HCT116 (cell line): ENCODE data around the gene COL7A1.
A peak's percentile ranks its signal among the peaks of the same experiment; 100 is the strongest.

ENCODE experiments used
- EZH2 ChIP-seq: fragments of 200-600 bp; sonication (generic); IDR thresholded peaks from 2 replicates; pipeline ENCODE4 v1.6.1; 2017; ENCODE audit warnings: antibody characterized with exemption, mixed run types
- POLR2A ChIP-seq: IDR thresholded peaks from 2 replicates; pipeline ENCODE4 v1.7.0; 2011; ENCODE audit warnings: borderline replicate concordance; ENCODE audit not compliant: insufficient read depth, insufficient read length; ENCODE audit errors: extremely low read depth
- POLR2AphosphoS5 ChIP-seq: IDR thresholded peaks from 2 replicates; pipeline ENCODE4 v1.6.1; 2011; ENCODE audit warnings: mild to moderate bottlenecking, low read depth, low read length, moderate library complexity
- RAD21 ChIP-seq: IDR thresholded peaks from 2 replicates; pipeline ENCODE4 v1.6.1; 2012; ENCODE audit warnings: low read depth, mild to moderate bottlenecking
- SIN3A ChIP-seq: IDR thresholded peaks from 2 replicates; pipeline ENCODE4 v1.6.1; 2012; ENCODE audit warnings: low read depth
- ZFX ChIP-seq: fragments of 450-650 bp; IDR thresholded peaks from 2 replicates; pipeline ENCODE4 v1.6.1; 2017
- ZNF274 ChIP-seq: fragments of 200-500 bp; sonication (Bioruptor generic); IDR thresholded peaks from 2 replicates; pipeline ENCODE4 v1.6.1; 2014; ENCODE audit warnings: mild to moderate bottlenecking, low read depth, low read length, inconsistent platforms
- TF ChIP-seq, protein P1 (sequence below), 3 experiments: fragments of 200-600 bp in 1 of 3; sonication (generic) in 1 of 3; IDR thresholded peaks in 2 of 3; conservative IDR thresholded peaks in 1 of 3; 2 replicates each; pipeline ENCODE4 v1.5.1; 2012 to 2017; ENCODE audit warnings: low read depth in 2 of 3, low read length in 2 of 3, antibody characterized with exemption in 1 of 3, borderline replicate concordance in 1 of 3, control low read depth in 1 of 3, mild to moderate bottlenecking in 1 of 3, mixed read lengths in 1 of 3, mixed run types in 1 of 3, moderate library complexity in 1 of 3; ENCODE audit not compliant: insufficient read depth in 1 of 3

DNA sequence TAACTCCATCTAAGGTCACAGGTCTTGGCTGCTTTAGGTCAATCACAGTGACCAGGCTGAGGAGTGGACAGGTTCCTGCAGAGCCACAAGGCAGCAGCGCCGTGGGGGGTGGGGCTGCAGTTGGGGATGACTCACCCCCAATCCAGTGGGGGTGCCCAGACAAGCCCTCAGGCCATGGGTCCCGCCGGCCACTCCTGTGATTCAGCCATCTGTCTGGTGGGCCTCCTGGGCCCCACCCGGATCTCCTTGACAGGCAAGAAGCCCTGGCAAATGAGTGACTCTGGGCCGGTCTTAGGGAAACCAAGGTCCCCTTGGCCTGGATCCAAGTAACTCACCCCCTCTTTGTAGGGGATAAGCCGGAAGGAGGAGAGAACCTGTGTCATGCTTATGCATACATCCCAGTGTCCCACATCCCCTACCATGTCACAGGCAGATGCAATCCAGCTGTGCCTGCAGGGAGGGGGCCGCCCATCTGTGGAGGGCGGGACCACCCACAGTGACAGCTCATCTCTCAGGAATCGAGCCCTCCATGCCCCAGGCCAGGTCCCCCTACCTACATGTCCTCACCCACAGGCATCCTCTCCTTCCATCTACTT, 495 bp upstream of the COL7A1 start:
- TF ChIP-seq, protein P1, sequence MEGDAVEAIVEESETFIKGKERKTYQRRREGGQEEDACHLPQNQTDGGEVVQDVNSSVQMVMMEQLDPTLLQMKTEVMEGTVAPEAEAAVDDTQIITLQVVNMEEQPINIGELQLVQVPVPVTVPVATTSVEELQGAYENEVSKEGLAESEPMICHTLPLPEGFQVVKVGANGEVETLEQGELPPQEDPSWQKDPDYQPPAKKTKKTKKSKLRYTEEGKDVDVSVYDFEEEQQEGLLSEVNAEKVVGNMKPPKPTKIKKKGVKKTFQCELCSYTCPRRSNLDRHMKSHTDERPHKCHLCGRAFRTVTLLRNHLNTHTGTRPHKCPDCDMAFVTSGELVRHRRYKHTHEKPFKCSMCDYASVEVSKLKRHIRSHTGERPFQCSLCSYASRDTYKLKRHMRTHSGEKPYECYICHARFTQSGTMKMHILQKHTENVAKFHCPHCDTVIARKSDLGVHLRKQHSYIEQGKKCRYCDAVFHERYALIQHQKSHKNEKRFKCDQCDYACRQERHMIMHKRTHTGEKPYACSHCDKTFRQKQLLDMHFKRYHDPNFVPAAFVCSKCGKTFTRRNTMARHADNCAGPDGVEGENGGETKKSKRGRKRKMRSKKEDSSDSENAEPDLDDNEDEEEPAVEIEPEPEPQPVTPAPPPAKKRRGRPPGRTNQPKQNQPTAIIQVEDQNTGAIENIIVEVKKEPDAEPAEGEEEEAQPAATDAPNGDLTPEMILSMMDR (IDR thresholded peaks at IDR 0.05 in 2 of 3, conservative IDR thresholded peaks at IDR 0.05 in 1 of 3; ENCODE audit: borderline replicate concordance in 1 of 3, insufficient read depth in 1 of 3, low read depth in 2 of 3, low read length in 2 of 3): no peak
- TF ChIP-seq POLR2A (no peak), EZH2 (no peak), POLR2AphosphoS5 (0 out of 2 replicates have a peak, but pooled peaks have one; percentile 23), RAD21 (no peak), ZFX (no peak), SIN3A (no peak), ZNF274 (no peak)
